DND-41 (cell line): ENCODE data around the gene PRMT3.

Experiments used
- ATAC-seq: fragments of 200-7000 bp; cut with Tn5 transposase; 3 replicates; pipeline ENCODE4 v1.9.1; 2021; ENCODE audit warnings: low read depth; ENCODE audit not compliant: insufficient read depth
- DNase-seq: peaks from one replicate; pipeline ENCODE4 v3.0.0-alpha.2; 2020
- H2AFZ ChIP-seq: 2 replicates; pipeline ENCODE4 v1.6.0; 2012; ENCODE audit warnings: low read depth, low read length
- H3K27ac ChIP-seq: 2 replicates; pipeline ENCODE4 v1.5.1; 2012; ENCODE audit warnings: low read length, inconsistent platforms
- H3K27me3 ChIP-seq: fragments of 200-600 bp; sonication (generic); 2 replicates; pipeline ENCODE4 v1.6.0; 2012; ENCODE audit warnings: low read length, mild to moderate bottlenecking, inconsistent platforms; ENCODE audit not compliant: insufficient read depth, poor library complexity
- H3K36me3 ChIP-seq: 2 replicates; pipeline ENCODE4 v1.5.1; 2012; ENCODE audit warnings: low read length, inconsistent platforms; ENCODE audit not compliant: insufficient read depth
- H3K4me1 ChIP-seq: 2 replicates; pipeline ENCODE4 v1.5.1; 2012; ENCODE audit warnings: mild to moderate bottlenecking, low read length; ENCODE audit not compliant: insufficient read depth
- H3K4me2 ChIP-seq: 2 replicates; pipeline ENCODE4 v1.6.0; 2012; ENCODE audit warnings: mild to moderate bottlenecking, moderate library complexity, low read length, inconsistent platforms; ENCODE audit not compliant: insufficient read depth
- H3K4me3 ChIP-seq, 2 experiments: fragments of 200-600 bp in 1 of 2; shearing (Covaris generic) in 1 of 2; 2 replicates each; pipeline ENCODE4 v1.5.1; 2012 to 2016; ENCODE audit warnings: inconsistent platforms in 2 of 2, low read length in 2 of 2, mild to moderate bottlenecking in 2 of 2, low read depth in 1 of 2, moderate library complexity in 1 of 2
- H3K79me2 ChIP-seq: 2 replicates; pipeline ENCODE4 v1.6.0; 2012; ENCODE audit warnings: low read length, inconsistent platforms; ENCODE audit not compliant: insufficient read depth
- H3K9ac ChIP-seq: 2 replicates; pipeline ENCODE4 v1.6.0; 2012; ENCODE audit warnings: low read depth, mild to moderate bottlenecking, inconsistent platforms, low read length, moderate library complexity
- H3K9me3 ChIP-seq: 2 replicates; pipeline ENCODE4 v1.5.1; 2012; ENCODE audit warnings: low read length, moderate library complexity, mild to moderate bottlenecking, inconsistent platforms; ENCODE audit not compliant: insufficient read depth, severe bottlenecking
- H4K20me1 ChIP-seq: 2 replicates; pipeline ENCODE4 v1.6.0; 2012; ENCODE audit warnings: low read length; ENCODE audit not compliant: insufficient read depth
- CTCF ChIP-seq: IDR thresholded peaks from 2 replicates; pipeline ENCODE4 v1.5.1; 2012; ENCODE audit warnings: borderline replicate concordance, low read length, moderate library complexity, mild to moderate bottlenecking; ENCODE audit not compliant: poor library complexity, severe bottlenecking; ENCODE audit errors: extremely low read depth
- EZH2 ChIP-seq: IDR thresholded peaks from 3 replicates; pipeline ENCODE4 v1.6.1; 2012; ENCODE audit warnings: borderline replicate concordance, low read depth, mild to moderate bottlenecking, moderate library complexity, low read length, inconsistent platforms; ENCODE audit not compliant: severe bottlenecking

PRMT3 gene

GRCh38 chr11:20351751-20352262 lies 35.7 kb upstream of the PRMT3 start:
- DNase-seq: no peak
- Histone ChIP-seq H3K79me2 (no peaks in the 10 kb centered on the region), H3K4me2 (no peak overlapping the region), H3K9me3 (no peaks in the 10 kb centered on the region), H3K27me3 (no peaks in the 10 kb centered on the region), H3K36me3 (no peaks in the 10 kb centered on the region), H3K9ac (no peak overlapping the region), H3K27ac (no peak overlapping the region), H3K4me3 (no peak overlapping the region), H3K4me1 (no peaks in the 10 kb centered on the region), H4K20me1 (no peaks in the 10 kb centered on the region), H2AFZ (no peak overlapping the region)
- TF ChIP-seq CTCF (no peak), EZH2 (no peak)
- ATAC-seq: peak; percentile 69

GRCh38 chr11:20353829-20354434 lies 33.6 kb upstream of the PRMT3 start:
- Histone ChIP-seq H3K4me1 (no peaks in the 10 kb centered on the region), H3K36me3 (no peaks in the 10 kb centered on the region), H3K4me3 (no peak overlapping the region), H3K79me2 (no peaks in the 10 kb centered on the region), H3K27me3 (no peaks in the 10 kb centered on the region), H3K9ac (no peak overlapping the region), H3K27ac (no peak overlapping the region), H3K9me3 (no peaks in the 10 kb centered on the region), H2AFZ (no peak overlapping the region), H3K4me2 (no peak overlapping the region), H4K20me1 (no peaks in the 10 kb centered on the region)
- TF ChIP-seq CTCF: peak; percentile 83
- no peak for TF ChIP-seq EZH2
- DNase-seq (peak; percentile 25), ATAC-seq (peak; percentile 45; the same call in 1 of the 3 replicates)

- H3K9me3 ChIP-seq: no peaks in the 10 kb centered on the region
- no peak overlapping the region for H2AFZ ChIP-seq
- no peaks in the 10 kb centered on the region for H4K20me1 ChIP-seq
- DNase-seq (peak; percentile 39), ATAC-seq (peak; percentile 80)
- H3K4me1 ChIP-seq: peaks cover 6% of the 10 kb centered on the region
- H3K4me3 ChIP-seq: no peak overlapping the region
- H3K27me3 ChIP-seq: no peaks in the 10 kb centered on the region
- no peak overlapping the region for H3K27ac ChIP-seq
- no peaks in the 10 kb centered on the region for H3K79me2 ChIP-seq
- no peak overlapping the region for H3K4me2 ChIP-seq
- H3K9ac ChIP-seq: no peak overlapping the region
- TF ChIP-seq EZH2: no peak
- TF ChIP-seq CTCF: peak; percentile 67
- H3K36me3 ChIP-seq: no peaks in the 10 kb centered on the region
These were observed 32.0 kb upstream of the PRMT3 start for GRCh38 chr11:20355221-20356219.
